ENCODE measurements around the gene MLPH.

Gene MLPH

DNA sequence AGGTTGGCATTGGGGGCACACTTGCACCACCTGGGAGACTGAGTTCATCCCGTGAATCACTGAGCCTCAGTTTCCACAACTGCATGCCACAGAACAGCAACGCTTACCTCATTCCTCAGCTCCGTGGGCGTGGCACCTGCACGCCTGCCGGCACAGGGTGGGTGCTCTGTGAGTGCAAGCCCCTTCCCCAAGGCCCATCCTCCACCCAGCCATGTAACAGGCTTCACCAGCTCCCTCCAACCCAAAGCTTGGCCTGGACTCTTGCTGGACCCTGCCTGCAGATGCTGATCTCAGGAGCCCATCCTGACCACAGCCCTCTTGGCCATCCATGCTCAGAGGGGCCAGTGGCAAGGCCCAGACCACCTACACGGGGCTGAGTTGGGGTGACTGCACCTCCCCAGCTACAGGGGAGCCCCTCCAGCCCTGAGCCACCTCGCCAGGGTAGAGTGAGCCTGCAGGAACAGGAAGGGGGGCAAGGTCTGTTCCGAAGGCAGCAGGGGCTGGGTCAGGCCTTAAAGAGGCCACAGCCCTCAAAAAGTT, 81.1 kb downstream of the MLPH start:
- no peak for DNase-seq (ENCODE audit: low read depth in 2 of 2)

DNA sequence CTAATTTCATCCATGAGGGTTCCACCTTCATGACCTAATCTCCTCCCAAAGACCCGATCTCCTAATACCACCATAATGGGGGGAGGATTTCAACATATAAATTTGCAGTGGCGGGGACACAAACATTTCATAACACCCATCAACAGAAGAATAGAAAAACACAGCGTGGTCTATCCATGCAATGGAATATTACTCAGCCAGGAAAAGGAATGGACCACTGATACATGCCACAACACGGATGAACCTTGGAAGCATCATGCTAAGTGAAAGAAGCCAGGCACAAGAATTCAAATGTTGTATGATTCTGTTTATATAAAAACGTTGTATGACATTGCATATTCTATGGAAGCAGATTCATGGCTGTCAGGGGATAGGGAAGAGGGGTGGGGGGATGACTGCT, 82.0 kb downstream of the MLPH start:
- DNase-seq (ENCODE audit: low read depth in 2 of 2): no peak

DNA sequence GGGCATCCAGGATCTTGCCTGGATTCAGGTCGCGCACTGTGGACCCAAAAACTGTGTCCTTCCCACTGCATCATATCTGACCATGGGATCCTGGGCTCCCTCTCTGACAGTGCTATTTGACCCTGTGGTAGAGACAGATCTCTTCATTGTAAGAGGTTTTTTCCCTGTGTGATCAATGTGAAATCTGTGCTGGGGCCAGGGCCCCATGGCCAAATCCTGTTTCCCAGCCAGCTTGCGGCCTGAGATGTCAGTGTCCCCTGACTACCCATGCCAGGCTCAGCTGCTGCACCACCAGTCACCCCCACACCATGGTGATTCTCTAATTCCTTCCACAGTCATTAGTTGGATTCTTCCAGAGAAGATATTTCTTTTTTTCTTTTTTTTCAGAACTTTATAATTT, 82.8 kb downstream of the MLPH start:
- no peak for DNase-seq (ENCODE audit: low read depth in 2 of 2)

DNA sequence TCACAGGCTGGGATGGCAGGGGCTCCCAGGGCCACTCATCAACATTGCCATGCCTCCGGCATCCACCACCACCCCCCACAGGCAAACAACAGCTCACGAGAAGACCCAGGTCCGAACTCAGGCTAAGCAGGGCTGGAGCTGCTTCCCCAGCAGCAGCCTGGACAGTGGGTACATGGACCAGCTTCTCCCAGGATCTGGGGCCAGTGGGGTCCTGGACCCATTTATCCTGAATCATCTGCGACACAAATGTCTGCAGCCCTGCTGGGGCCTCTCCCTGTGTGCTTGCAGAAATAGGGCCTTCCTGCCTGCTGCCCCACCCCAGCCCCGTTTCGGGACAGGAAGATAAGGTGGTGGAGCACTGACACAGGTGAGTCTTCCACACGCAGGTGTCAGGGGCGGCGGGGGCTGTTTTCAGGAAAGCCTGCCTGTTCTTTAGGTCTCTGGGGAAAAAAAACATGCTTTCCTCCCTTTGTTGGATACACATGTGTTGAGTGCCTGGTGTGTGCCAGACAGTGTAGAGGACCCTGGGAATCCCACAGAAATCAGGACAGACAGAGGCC, 83.8 kb downstream of the MLPH start:
- no peak for DNase-seq (ENCODE audit: low read depth in 2 of 2)

DNA sequence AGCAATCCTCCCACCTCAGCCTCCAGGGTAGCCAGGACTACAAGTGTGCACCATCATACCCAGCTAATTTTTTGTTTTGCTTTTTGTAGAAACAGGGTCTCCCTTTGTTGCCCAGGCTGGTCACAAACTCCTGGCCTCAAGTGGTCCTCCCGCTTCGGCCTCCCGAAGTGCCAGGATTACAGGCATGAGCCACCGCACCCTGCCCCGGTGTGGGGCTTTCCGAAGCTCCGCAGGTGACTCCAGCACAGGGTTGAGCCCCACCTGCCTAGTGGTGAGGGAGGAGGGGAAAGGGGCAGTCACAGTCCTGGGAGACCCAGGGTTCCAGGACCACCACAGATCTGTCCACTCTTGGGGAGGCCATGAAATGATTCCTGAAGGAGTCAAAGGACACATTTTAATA, 84.5 kb downstream of the MLPH start:
- DNase-seq (ENCODE audit: low read depth in 2 of 2): no peak

DNA sequence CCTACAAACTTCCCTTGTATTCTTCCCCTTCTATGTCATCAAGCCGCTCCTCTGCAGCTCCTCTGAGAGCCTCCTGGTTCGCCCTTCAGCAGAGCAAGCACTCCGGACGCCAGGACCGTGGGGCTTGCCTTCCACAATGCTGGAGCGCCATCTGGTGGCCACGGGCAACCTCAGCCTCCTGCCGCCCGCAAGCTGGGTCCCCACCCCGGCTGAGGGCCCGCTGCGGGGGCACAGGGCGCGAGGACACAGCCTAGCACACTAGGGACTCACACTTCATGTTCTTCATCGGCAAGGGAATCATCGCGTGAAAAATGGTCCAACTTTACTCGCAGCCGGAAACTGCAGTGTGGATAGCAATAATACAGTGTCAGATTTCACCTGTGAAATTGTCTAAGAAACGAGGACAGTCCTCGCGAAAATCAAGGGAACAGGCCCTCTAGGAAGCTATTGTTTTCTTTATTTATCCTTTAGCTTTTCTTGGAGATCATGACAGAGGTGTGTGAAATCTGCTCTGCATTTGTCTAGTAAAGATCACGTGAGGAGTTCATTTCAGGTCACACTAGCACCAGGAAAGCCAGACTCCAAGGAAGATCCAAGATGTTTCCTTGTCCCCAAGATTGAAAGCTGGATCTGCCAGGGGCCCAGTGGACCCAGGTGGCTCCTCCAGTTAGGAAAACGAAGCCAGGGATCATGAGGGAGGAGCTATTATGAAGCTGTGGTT, 85.1 kb downstream of the MLPH start:
- DNase-seq (ENCODE audit: low read depth in 2 of 2): peak; percentile 89 to 90

DNA sequence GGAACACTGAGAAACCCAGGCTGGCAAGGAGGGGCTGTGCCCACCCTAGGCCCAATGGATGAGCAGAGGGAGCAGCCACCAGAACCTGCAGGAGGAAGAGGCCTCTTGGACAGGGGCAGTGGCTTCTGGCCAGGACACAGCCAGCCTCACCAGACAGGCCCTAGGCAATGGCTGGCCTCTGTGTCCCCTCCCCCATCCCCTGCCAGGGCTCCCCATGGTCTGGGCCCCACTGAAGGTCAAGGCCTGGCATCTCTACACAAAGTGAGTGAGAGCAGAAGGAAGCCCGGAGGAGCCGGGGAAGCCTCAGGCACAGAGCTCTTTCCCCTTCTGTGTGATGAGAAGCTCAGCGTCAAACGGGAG, 85.7 kb downstream of the MLPH start:
- DNase-seq (ENCODE audit: low read depth in 2 of 2): no peak

DNA sequence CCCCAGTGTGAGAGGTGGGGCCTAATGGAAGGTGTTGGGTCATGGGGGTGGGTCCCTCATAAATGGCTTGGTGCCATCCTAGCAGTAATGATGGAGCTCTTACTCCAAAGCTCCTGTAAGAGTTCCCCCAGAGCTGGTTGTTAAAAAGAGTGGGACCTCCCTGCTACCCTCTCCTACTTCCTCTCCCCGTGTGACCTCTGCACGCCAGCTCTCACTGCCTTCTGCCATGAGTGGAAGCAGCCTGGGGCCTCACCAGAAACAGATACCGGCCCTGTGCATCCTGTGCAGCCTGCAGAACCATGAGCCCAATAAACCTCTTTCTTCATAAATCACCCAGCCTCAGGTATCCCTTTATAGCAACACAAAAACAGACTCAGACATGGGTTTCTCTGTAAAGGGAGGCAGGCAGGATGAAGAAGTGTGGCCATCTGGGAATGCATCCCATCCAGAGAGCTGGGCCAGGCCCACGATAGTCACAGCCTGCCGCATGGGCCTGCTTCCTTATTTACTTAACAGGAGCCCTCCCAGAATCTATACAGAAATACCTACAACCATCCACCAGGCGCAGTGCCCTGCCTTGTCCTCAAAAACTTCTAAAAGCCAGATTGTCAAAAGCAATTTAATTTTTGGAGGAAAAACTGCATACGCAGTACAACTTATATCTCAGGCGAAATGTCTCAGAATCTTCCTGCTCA, 86.8 kb downstream of the MLPH start:
- no peak for DNase-seq (ENCODE audit: low read depth in 2 of 2)

DNA sequence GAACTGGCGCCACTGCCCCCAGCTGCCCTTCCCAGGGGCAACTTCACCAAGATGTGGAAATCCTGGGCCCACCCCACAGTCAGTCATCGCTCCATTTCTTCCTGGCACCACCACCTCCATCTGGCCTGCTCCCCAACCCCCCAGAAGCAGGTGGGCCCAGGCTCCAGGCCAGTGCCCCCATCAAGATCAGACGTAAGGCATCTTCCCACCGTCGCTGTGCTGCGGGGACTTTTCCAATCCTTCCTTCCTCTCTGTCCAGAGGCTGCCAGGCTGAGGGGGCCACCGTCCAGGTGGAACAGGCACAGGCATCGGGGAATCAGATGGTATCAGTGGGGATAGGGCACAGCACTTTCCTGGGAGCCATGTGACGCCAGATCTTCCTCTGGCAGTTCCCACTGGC, 87.4 kb downstream of the MLPH start:
- DNase-seq (ENCODE audit: low read depth in 2 of 2): no peak

DNA sequence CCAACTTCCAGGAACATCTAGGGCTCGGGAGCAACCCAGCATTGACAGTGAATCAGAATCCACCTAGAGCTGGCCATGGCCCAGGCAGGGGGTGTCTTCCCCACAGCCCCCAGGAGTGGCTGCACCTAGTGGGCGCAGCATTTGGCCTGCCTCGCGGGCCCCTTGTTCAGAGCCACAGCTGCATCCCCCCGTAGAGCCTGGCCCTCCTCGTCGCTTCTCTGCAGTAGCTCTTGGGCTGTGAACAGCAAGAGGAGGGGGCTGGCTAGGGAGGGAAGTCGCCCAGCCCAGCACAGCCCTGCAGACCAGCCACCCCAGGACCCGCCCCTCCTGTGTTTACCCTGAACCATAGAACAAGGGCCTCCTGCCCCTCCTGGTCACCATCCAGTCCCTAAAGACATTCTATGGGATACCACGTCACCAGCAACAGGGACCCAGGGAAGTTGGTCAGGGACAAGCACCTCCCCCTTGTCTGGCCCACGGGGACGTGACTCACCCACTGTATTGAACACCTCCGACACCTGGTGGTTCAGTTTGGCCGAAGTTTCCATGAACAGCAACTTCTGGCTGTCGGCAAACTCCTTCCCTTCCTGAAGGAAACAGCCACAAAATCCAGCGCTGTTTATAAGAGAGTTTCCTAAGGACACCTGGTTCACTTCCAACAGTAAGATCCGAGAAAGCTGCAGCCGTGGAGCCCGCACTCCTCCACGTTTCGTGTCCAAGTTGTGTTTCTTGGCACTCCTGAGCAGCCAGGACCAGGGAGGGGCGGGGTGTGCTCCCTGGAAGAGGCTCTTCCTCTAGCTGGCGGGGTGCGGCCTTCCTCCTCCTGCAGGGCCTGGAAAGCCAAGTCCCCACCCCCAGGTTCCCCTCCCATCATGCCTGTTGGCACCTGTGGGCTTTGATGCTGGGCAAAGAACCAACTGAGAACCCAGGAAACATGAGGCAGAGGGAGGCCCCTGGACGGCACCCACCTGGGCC, 88.1 kb downstream of the MLPH start:
- no peak for DNase-seq (ENCODE audit: low read depth in 2 of 2)

DNA sequence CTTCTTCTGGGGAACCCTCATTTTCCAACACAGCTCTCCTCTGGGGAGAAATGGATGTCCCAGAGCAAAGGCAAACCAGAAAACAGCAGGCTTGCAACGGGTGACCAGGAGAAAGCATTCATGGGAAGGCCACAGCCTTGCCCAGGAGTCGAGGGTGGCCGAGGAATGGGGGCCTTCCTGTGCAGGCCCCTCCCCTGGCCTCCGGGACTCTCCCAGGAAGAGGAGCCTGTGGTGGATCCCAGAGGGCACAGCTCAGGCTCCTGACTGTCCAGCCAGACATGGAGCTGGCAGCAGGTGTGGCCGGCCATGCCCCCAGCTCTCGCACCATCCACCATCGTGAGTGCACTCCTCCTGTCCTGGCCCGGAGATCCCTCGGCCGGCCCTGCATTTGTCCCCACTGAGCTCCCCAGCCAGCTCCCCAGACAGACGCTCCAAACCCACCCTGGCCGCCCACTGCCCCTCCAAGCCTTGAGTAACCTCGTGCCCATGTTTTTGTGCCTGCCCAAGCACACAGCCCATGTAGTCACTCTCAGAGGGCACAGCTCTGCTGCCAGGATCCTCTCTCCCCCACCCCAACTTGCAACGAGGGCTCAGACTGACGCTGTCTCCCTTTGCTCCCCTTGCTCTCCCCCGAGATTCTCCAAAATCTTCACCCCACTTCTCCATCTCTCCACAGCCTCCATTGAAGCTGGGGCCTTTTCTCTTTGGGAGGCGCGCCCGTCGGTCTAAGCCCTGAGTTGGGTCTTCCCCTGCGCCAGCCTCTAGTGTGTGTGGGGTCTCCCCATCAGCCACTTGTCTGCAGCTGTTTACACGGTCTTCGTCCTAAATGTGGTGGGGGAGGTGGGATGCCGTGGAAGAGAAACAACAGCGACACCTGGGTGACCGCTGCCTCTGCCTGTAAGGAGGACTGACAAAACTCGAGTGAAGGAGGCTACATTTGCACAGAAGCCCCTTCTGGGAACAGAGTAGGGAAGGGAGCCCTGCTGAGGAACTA, 89.1 kb downstream of the MLPH start:
- DNase-seq (ENCODE audit: low read depth in 2 of 2): no peak

DNA sequence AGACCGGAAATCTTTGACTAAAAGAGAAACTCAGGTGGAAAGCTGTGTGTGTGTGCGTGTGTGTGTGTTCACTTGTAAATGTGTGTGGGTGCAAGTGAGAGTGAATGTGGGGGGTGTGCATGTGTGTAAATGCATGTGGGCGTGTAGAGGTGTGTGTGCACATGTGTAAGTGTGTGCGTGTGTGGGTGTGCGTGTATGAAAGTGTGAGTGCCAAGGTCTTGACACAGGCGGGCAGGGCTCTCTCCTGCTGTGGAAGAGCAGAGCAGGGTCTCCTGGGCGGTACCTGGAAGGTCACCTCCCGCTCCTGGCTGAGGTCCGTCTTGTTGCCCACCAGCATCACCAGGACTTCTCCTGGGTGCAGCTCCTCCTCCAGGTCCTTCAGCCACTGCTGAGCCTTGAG, 89.9 kb downstream of the MLPH start:
- DNase-seq (ENCODE audit: low read depth in 2 of 2): no peak

DNA sequence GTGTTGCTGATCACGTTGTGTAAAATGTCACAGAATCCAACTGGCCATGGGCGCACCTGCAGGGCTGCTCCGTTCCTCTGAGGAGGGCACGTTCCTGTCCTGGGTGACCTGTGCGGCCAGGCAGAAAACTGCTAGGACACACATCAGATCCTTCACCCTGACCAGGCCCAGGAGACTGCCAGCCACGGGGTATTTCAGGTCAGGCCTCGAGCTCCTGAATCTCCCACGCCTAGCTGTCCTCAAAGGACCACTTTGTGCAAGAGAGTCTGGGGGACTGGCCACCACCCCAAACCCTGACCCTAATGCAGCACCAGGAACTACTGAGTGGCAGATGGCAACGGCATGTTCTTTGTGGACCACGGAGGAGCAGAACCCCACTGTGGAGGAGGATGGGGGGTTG, 90.4 kb downstream of the MLPH start:
- no peak for DNase-seq (ENCODE audit: low read depth in 2 of 2)

DNA sequence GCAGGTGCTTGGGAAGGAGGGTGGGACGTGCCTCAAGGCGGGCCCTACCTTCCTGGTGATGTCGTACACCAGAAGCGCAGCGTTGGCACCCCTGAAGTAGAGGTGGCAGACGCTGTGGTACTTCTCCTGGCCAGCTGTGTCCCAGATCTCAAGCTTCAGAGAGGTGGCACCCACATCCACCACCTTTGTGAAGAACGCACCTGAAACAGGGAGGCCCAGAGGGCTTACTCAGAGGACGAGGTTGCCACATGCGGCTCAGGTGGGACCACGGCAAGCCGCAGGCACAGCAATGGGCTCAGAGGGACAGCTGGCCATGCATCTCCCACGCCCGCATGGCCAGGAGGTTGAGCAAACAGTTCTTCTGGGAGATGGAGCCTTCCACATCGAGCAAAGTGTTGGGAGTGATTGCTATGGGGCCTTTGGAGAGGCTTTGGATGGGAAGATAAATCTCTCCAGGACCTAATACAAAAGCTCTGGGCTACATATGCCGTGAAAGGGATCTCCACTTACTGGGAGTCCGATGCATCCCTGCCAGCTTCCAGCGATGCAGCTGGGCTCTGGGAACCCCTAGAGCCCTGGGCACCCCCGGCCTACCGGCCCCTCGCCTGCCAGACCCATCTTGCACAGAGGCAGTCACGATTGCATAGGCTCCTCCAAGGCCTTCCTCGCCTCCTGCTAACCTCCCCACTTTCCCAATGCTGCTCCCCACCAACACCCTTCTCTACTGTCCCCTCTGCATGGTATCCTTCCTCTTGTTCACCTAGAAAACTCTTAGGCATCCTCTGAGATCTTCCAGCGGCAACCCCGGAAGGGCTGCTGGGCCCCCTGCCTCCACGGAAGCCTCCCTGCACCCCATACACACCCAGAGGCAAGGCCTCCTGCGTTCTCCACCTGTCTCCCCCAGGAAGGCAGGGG, 91.2 kb downstream of the MLPH start:
- DNase-seq (ENCODE audit: low read depth in 2 of 2): no peak

DNA sequence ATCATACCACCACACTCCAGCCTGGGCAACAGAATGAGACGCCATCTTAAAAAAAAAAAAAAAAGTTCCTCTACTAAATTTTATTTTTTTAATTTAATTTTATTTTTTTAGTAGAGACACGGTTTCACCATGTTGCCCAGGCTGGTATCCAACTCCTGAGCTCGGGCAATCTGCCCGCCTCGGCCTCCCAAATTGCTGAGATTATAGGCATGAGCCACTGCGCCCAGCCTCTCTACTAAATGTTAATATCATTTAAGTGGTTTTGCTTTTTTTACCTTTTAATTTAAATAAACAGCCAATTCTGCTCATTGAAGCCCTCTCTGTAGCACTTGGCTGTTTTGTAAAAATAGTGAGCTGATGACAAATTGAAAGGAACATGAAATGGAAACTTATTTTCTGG, 94.3 kb downstream of the MLPH start:
- no peak for DNase-seq (ENCODE audit: low read depth in 2 of 2)

DNA sequence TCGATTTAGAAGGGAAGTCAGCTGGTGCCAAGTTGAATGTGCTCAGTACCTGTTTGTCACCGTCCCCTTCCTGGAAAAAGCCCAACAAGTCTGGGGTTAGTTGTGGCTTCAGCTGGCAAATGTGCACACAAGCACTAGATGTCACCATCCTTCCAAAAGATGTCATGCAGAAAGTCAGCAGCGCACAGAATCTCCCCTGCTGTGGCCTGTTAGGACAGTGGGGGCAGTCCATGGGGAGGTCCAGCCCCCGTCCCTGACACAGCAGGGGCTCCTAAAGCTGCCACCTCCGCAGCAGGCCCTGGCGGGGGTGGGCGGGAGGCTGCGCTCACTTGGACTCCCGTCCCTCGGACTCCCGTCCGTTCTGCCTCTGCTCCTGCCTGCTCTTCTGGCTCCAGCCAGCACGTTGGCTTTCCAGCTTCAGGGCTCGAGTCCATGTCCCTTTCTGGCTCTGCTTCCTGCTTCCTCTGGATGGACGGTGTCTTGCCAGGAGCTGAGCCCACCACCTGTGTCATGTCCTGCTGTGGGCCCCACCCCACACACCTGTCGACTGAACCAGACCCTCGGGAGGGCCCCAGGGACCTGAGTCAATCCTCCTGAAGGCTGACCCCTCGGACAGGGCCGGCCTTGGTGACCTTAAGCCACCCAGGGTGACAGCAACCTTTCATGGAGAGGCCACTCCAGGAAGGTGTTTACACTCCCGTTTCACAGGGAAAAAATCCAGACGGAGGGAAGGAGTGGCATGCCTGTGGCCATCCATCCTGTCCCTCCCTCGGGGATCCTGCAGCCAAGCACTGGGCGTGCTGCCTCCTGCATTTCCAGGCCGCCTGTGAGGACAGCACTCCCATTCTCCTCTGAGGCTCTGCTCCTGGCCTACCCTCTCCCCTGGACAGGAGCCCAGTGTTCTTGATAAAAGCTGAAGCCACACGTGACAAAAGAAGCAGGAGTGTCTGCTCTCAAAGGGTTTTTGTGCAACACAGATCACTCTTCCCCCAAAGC, 95.0 kb downstream of the MLPH start:
- peak; percentile 17 to 22 for DNase-seq (ENCODE audit: low read depth in 2 of 2)

DNA sequence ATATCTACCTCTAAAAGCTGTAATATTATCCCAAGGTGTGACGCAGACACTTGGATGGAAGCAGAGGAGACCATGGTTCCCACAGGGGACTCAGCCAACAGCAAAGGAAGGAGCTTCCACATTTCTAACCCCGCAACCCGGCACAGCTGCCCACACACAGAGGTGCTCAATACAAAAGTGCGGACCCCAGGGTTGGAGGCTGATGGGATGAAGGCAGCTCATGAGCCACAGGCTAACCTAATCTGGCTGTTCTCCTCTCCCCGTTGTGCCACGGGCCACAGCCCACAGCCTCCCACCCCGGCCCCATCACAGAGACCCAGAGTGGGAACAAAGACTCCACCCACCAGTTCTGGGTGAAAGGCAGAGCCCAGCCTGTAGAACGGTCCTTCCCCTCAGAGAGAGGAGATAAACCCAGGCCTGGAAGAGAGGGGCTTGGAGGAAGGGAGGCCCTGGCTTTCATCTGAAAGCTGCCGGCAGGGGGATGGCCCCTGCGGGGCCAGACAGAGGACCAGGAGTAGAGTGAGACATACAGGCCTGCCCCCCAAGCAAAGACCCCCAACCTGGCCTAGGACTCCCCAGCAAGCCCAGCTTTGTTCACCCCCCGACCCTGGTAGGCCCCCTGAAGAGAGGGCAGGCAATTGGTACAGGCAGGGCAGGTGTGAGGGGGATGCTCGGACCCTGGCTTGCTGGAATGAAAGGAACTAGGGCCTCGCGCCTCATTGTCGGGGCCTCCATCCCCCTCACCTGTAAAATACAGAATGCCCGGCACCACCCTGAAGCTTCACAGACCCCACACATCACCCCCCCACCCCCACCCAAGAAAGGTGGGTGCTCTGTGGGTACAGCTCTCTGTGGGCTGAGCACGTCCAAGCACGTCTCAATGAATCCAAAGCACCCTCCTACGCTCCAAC, 96.6 kb downstream of the MLPH start:
- DNase-seq (ENCODE audit: low read depth in 2 of 2): no peak
